ENCODE measurements around the gene PSMD2.
A peak's percentile ranks its signal among the peaks of the same experiment; 100 is the strongest.
"Not testable (repeated sequence)": the region's sequence is repeated elsewhere in the genome, so short reads cannot be mapped to it uniquely, and the experiment has no call there.

The PSMD2 gene

DNA sequence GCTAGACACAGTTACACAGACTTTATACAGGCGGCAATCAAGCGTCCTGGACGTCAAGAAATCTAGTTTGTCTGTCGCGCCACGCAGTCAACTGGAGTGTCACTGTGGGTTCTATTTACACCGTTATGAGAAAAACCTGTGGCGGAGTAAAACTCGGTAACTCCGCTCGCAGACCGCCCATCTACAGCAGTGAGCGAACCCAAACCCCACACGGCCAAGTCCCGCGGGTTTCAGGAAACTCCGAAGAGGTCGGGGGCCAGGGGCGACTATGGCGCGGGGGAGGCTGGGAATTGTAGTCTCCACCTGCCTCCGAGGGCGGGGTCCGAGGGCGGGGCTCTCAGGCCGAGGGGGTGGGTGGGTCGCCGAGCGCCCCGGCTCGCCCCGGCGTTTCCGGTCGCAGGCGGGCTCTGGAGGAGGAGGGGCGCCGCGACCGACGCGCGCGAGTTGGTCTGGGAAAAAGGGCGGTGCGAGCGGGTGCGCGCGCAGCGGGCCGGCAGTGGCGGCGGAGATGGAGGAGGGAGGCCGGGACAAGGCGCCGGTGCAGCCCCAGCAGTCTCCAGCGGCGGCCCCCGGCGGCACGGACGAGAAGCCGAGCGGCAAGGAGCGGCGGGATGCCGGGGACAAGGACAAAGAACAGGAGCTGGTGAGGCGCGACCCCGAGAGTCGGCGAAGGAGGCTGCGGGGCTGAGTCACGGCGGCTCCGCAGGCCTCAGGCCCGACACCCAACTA, at the start of gene PSMD2:
Gene PSMD2, plus strand, starts transcription at position 483 of the 729 bp plus-strand sequence. Its CDS starts 26 bp downstream, at position 509.
- DNase-seq (ENCODE audit: low read depth in 2 of 2): peak; percentile 93 to 94

DNA sequence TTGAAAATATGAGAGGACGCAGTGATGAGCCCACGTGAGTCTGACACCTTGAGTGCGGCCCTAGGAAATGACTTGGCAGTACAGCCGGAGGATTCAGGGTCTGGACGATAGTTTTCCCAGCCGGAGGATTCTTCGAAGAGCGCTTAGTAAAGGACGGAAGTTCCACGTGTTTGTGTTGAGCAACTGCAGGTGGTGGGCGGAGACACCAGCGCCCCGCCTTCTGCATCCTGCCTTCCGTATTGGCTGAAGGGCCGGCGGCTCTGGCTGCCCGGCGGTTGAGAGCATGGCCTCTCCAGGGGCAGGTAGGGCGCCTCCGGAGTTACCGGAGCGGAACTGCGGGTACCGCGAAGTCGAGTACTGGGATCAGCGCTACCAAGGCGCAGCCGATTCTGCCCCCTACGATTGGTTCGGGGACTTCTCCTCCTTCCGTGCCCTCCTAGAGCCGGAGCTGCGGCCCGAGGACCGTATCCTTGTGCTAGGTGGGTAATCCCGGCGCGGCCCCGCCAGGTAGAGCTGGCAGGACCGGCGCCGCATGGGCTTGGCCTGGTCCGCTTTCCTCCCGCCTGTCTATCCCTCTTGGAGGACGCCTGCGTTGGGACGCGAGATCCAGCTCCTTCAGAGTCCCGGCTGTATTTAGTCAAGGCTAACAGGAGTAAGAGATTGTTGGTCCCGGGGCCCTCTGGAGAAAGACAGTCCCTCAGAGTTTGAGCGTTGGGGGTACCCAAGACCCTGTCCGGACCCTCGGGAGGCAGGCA, 49.5 kb upstream of the PSMD2 start, which contains the start of gene EEF1AKMT4:
Gene EEF1AKMT4, plus strand, starts transcription at position 261 of the 755 bp plus-strand sequence. Its CDS starts 23 bp downstream, at position 284.
- peak; percentile 94 to 95 for DNase-seq (ENCODE audit: low read depth in 2 of 2)

DNA sequence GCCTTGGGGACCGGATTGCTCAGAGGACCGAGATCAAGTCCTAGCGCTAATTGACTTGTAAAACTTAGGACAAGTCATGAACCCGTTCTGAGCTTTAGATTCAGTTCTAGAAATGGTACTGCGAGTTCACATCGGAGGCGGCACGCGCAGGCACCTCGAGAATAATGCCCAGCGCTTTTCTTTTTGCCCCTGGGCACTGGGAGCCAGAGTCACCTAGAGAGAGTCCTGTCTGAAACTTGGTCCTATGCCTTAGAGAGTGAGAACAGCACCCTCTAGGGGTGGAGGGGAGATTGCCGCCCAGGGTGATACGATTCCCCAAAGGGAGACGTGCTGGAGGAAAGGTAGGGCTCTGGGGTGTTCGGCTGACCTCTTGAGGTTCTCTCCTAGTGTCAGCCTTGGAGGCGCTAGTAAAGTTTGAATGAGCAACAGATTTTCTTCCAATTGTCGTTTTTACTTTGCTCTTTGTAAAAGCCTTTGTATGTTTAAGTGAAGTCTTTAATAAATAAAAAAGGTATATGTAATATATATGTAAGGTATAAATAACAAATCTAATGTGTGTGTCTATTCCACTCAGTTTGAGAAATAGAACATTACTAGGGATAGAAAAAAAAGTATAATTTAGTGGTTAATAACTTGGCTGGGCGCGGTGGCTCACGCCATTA, 48.7 kb upstream of the PSMD2 start:
- DNase-seq (ENCODE audit: low read depth in 2 of 2): peak; percentile 67 to 68

DNA sequence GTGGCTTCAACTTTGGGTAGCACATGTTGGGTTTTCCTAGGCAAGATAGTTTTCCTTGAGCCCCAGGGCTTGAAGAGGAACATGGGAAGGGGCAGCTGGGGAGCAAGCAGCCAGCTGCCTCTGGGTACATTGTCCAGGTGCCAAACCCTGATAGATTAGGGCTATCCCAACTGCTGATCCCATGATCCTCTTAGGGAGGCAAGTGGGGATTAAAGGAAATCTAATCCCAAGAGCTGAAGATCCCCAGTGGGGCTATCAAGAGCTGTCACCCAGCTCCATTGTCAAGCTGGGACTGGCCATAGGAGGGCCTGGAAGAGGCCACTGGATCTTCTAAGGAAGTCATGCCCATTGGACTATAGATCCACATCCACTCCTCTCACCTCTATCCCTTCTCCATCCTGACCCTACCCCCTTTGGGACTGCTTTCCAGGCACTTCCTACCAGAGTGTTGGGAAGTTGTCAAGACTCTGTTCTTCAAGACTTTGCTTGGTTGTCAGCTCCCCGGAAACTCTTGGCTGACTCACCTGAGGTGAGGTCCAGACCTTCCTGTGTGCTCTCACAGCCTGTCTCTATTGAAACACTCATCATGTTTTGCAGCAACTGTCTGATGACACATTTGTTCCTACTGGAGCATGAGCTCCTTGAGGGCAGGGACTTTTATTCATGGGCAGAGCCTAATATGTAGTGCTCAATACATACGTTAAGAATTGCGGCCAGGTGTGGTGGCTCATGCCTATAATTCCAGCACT, 43.6 kb upstream of the PSMD2 start:
- DNase-seq (ENCODE audit: low read depth in 2 of 2): no peak

DNA sequence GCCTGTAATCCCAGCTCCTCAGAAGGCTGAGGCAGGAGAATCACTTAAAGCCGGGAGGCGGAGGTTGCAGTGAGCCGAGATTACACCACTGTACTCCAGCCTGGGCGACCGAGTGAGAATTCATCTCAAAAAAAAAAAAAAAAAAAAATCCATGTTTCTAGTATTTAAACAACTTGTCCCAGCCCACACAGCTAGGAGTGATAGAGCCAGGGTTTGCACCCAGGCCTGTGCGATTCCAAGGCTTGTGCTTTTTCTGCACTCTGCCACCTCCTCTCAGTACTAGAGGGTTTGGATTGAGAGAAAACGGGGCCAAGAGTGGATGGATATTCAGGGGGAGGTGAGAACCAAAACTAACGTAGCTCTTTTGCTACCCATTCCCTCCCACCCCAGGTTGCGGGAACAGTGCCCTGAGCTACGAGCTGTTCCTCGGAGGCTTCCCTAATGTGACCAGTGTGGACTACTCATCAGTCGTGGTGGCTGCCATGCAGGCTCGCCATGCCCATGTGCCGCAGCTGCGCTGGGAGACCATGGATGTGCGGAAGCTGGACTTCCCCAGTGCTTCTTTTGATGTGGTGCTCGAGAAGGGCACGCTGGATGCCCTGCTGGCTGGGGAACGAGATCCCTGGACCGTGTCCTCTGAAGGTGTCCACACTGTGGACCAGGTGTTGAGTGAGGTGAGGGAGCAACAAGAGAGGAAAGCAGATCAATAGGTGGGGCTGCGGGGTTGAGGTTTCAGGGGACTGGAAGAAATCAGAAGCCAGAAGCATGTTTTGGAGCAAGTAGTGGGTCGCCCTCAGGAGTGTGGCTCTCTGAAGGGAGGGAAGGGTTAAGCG, 41.7 kb upstream of the PSMD2 start:
- DNase-seq (ENCODE audit: low read depth in 2 of 2): no peak

DNA sequence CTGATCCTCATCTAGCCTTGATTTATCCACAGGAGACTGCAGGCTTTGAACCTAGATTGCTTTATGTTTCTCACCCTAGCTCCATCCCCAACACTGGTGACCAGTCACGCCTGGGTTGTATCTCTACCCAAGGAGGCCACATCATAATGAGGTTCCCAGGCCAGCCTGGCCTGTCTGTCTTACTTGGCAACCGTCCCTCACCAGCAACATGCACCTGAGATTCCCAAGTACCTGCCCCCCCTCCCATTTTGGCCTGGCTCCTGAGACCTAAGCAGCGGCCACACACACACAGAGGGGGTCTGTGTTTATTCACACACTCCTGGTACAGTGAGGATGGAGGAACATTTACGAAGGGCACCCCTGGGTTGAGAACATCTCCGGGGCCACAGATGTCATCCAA, 40.1 kb upstream of the PSMD2 start:
- no peak for DNase-seq (ENCODE audit: low read depth in 2 of 2)

DNA sequence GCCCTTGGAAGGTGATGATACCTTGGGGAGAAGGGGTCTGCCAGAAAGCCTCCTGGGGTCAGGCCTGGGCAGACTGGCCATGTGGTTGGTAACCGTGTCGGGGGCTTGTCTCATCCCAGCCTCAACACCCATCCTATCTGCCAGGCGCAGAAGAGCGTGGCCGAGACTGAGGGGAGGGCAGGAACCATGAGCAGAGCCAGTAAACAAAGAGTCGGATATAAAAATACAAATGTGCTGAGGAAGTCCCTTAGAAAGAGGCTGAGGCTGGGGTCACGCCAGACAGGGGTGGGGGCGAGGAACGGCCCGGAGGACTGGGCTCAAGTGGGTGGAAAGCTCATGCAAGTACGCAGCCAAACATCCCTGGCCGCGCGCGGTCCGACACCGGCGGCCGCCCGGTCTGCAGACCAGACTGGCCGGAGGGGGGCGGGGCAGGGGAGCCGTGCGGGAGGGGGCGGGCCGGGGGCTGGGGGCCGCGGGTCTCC, 39.6 kb upstream of the PSMD2 start:
- no peak for DNase-seq (ENCODE audit: low read depth in 2 of 2)

DNA sequence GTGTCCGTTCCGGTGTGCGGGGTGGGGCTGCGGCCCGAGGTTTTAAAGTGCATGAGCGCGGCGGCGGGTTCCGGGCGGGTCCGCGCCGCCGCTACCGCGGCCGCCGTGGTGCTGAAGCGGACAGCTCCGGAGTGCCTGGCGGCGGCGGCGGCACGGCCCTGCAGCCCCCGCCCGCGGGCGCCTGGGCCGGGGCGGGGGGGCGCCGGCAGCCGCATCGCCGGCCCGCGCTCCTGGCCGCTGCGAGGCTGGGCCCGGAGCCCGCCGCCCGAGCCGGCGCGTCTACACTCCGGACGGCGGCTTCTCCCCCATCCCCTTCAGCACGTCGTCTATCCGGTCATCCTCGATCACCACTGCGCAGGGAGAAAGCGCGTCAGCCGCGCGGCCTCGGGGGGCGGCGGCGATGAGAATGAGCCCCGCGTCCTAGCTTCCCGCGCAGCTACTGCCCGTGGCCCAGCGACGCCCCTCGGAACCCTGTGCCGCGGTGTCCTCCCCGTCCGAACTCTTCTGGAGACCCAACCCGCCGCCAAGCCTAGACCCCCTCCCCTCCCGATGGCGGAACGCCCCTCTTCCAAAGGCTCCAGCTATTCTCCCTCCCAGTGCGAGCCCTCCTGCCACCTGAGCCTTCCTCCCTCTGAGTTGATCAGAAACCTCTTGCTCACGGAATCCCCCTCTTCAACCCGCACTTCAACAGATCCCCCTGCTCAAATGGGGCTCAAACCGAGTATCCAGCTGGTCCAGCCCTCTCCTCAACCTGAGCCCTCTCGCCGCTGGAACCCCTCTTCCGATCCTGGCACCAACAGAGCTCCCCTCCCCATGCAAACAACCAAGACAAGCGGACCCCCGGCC, 38.9 kb upstream of the PSMD2 start:
- DNase-seq (ENCODE audit: low read depth in 2 of 2): no peak

DNA sequence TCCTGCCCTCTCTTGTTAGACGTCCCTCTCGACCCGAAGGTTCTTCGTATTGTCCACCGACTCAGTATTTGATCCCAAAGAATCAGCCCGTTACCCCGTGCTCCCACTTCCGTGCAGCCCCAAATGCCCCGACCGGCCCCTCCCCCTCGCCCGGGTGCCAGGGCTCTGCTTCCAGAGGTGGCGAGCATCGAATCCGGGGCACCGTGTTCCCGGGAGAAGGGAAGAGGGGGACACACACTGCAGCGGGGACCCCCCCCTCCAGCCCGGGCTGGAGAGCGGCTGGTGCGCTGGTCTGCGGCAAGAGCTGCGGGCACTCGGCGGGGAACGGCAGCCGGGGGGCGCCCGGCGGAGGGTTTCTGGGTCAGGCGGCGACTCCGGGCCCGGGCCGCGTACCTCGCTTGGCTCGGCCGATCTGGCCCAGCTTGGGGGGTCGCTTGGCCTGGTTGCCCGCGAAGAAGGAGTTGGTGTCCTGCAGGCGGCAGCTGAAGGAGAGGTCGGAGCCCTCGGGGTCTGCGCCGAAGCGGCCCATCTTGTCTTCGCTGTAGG, 38.2 kb upstream of the PSMD2 start:
- no peak for DNase-seq (ENCODE audit: low read depth in 2 of 2)

DNA sequence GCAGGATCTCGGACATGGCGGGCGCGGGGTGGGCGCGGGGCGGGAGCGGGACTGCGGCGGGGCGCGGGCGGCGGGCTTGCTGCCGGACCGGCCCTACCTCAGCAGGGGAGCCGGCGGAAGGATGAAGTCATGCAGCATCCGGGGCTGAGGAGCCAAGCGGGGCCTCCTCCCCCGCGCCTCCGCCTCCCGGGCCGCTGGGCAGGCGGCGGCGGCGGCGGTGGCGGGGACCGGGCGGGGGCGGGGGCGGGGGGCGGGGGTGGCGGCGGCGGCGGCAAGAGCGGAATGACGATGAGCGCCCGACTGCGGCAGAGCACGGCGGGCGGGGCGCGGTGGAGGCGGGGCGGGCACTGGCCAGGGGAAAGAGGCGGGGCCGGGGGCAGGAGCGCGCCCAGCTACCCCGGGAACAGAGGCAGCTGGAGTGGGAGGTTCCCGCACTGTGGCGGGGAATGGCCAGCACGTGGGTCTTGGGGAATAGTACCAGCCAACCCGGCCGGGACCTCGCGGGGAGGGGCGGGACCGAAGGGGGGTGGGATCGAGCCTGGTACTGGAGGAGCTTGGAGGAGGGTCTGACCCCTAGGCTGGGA, 37.7 kb upstream of the PSMD2 start, which contains the start of gene CAMK2N2:
Gene CAMK2N2, minus strand, starts transcription at position 284 of the 584 bp plus-strand sequence. Its CDS starts 268 bp downstream, at position 16.
- DNase-seq (ENCODE audit: low read depth in 2 of 2): no peak

DNA sequence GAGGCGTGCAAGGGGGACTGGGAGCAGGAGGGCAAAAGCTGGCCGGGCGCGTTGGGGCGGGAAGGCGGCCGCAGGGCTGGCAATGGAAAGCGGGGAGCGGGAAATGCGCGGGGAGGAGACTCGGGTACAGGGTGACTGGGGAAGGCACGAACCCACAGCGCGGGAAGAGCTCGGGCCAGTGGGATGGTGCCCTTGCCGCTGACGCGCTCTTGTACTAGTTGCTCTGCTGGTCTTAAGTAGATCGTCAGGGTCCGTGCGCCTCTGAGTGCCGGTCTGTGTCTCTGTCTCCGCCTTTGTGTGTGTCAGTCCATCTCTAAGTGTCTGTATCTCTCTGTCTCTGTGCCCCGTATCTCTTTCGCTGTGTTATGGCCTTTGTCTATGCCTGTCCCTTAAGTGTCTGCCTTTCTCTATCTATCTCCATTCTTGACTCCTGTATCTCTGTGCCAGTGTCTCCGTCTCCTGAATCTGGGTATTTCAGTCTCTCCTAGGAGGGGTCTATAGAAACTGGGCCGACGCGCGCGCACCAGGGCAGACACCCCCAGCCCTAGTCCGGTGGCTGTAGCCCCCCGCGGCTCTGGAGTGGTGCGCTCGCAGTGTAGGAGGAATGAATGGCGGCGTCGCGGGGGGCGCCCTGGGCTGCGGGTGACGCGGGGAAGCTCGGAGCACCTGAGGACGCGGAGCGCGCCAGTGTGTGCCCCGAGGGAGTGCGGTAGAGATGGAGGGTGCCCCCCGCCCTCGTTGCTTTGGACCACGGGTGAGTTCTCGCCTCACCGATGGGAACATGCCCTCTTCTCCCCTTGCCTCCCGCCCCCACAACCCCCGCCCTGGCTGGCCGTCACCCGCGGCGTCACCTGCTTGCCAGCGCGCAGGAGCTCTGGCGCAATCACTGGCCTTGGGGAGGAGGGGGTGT, 36.9 kb upstream of the PSMD2 start:
- DNase-seq (ENCODE audit: low read depth in 2 of 2): no peak

DNA sequence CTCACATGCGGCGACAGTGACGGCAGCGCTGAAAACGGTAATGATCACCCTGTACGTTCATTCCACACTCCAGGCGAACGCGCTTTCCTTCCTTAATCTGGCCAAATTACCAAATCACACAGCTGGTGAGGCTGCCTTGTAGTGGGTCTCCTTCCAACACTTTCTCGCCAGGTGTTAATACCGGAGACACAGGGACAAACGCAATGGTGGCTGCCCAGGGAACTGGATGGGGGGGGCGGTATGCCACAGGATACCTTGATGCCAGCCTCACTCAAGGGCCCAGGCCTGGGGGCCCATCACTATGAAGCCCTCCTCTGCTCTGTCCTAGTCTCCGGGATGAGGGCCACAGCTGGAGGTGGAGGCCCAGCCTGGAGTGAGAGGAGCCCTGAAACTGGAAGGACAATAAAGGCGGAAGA, 36.3 kb upstream of the PSMD2 start:
- DNase-seq (ENCODE audit: low read depth in 2 of 2): no peak

DNA sequence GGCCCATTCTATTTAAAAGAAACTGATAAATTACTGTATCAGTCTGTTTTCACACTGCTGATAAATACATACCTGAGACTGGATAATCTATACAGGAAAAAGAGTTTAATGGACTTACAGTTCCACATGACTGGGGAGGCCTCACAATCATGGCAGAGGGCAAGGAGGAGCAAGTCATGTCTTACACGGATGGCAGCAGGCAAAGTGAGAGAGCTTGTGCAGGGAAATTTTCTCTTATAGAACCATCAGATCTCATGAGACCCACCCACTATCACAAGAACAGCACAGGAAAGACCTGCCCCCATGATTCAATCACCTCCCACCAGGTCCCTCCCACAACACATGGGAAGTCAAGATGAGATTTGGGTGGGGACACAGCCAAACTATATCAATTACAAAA, 31.8 kb upstream of the PSMD2 start:
- not testable (repeated sequence) for DNase-seq (ENCODE audit: low read depth in 2 of 2)

DNA sequence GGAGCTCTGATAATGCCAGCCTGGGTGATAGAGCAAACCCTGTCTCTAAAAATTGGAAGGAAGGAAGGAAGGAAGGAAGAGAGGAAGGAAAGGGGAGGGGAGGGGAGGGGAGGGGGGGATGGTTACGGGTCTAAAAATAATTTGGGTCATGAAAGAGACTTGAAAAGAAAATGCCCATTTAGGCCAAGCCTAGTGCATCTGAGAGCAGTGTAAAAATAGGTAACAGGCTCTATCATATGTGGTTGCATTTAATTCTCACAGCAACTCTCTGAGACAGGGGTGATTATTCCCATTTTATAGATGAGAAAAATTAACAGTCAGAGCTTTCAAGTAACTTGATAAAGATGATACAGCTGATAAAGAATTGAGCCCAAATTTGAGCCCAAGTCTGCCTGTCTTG, 26.8 kb upstream of the PSMD2 start:
- no peak for DNase-seq (ENCODE audit: low read depth in 2 of 2)

DNA sequence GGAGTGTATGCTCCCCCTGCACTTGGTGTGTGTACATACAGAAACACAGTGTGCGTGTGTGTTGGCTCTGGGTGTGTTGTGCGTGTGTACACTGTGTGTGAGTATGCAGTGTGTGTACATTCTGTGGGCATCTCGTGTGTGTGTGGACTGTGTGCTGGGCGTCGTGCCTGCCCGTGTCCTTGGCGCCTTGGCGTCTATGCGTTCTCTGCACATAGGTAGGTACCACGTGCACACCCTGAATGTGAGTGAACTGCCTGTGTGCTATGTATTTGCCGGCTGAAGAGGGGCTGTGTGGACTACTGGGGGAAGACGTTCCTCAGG, 23.7 kb upstream of the PSMD2 start:
- DNase-seq (ENCODE audit: low read depth in 2 of 2): no peak

DNA sequence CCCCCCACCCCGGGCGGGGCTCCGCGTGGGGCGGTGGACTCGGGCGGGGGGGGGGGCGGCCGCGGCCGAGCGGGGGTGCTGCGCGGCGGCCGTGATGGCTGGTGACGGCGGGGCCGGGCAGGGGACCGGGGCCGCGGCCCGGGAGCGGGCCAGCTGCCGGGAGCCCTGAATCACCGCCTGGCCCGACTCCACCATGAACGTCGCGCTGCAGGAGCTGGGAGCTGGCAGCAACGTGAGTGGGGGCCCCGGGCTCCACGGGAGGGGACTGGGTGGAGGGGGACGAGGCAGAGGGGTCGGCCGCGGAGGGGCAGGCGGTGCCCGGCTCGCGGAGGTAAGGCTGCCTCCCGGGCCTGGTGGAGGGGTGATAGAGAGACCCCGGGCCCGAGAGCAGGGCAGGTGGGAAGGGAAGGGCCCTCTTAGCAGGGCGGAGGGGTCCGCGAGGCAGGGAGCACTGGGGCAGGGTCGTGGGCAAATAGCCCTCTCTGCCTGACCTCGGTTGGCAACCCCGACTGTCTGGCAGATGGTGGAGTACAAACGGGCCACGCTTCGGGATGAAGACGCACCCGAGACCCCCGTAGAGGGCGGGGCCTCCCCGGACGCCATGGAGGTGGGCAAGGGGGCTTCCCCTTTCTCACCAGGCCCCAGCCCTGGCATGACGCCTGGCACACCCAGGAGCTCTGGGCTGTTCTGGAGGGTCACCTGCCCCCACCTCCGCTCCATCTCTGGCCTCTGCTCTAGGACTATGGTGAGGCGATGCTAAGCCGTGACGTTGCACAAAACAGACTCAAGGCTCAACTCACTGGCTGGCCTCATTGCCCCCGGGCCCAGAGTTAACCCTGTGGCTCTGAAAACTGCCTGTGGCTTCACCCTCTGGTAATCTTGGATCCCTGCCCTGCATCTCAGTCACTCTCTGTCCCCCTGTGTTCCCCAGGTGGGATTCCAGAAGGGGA, 22.8 kb upstream of the PSMD2 start, which contains the start of gene ECE2:
Gene ECE2, plus strand, starts transcription at position 62 of the 950 bp plus-strand sequence. Its CDS starts 132 bp downstream, at position 194.
- DNase-seq (ENCODE audit: low read depth in 2 of 2): no peak

DNA sequence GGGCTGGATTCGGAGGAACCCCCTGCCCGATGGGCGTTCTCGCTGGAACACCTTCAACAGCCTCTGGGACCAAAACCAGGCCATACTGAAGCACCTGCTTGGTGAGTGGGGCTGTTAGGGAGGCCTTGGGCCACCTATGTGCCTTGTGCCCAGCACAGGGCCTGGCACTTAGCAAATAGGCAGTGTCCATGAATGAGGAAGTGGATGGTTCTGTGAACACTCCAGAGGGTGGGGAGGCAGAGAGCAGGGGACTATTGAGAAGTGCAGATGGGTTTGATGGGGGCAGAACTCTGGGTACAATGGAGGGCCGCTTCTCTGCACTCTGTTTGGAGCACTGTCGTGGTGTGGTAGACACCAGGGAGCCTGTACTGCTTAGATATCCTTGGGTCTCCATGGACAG, 21.7 kb upstream of the PSMD2 start:
- DNase-seq (ENCODE audit: low read depth in 2 of 2): no peak
